ENCODE results near the gene CHSY3. TPM values are rescaled to one million over a fixed set of nuclear protein-coding genes. Genes with fewer than 3 reads are reported as not detected.

CHSY3 gene
- polyA plus RNA-seq, 6 donors from 2014 or later = not detected

GRCh38 chr5:129963359-129963758 lies 59.1 kb downstream of the CHSY3 start:
- no peak overlapping the region for H3K27ac Mint-ChIP-seq
- H3K36me3 Mint-ChIP-seq = no peaks in the 10 kb centered on the region

DNA sequence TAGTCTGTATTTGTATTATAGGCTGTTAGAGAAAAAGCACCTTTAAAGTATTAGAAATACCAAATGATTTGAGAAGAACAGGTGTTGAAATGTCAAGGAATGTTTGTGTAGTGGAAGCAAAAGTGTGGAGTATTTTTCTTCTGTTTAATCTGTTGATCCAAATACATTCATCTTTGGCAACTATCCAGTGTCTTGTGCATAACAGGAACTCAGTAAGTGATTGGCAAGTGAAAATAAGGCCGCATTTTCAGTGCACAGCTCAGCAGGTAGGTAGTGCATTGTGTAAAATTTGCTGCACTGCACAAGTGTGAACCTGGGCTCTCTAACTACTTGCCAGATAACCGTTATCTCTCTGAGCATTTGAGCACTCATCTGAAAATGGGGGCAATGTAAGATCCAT lies 61.8 kb downstream of the CHSY3 start:
- Mint-ChIP-seq H3K9me3 (peaks cover 0 to 9% (median 0%) of the 10 kb centered on the region in 7 donors), H3K36me3 (no peaks in the 10 kb centered on the region), H3K4me1 (no peaks in the 10 kb centered on the region), H3K27me3 (peaks cover 0 to 3% (median 0%) of the 10 kb centered on the region in 3 donors), H3K27ac (no peak overlapping the region), H3K4me3 (no peak overlapping the region)
- DNase-seq (no peak), ATAC-seq (ENCODE audit: low read depth in 2 of 2) (no peak)

More at GRCh38 chr5:129963359-129963758, 59.1 kb downstream of the CHSY3 start:
- DNase-seq = no peak
- no peak overlapping the region for H3K4me3 Mint-ChIP-seq
- ATAC-seq (ENCODE audit: low read depth in 2 of 2) = no peak
- H3K4me1 Mint-ChIP-seq = no peaks in the 10 kb centered on the region
- peaks cover 0 to 4% (median 0%) of the 10 kb centered on the region in 7 donors for H3K9me3 Mint-ChIP-seq
- peaks cover 0 to 3% (median 0%) of the 10 kb centered on the region in 3 donors for H3K27me3 Mint-ChIP-seq

DNA sequence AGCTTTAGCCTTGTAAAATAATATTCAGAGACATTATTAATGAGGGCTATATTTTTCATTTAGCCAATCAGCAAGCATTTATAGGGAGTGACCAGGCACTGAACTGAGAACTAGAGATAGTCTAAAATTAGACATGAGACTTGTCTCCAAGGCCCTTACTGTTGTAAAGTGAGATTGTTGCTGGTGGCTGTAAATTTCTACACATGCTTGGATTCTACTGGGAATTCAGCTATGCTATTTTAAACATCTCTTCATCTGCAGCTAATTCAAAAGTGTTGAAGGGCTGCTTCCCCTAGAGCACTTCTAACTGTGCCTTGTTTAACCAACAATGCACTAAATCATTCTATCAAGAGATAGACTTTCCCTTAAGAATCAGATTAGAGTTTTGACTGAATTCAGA lies 67.4 kb downstream of the CHSY3 start:
- Mint-ChIP-seq H3K36me3 (no peaks in the 10 kb centered on the region), H3K4me1 (no peaks in the 10 kb centered on the region), H3K27me3 (no peaks in the 10 kb centered on the region), H3K4me3 (no peak overlapping the region), H3K9me3 (peaks cover 0 to 4% (median 0%) of the 10 kb centered on the region in 7 donors), H3K27ac (no peak overlapping the region)
- no peak for DNase-seq
- ATAC-seq (ENCODE audit: low read depth in 2 of 2) = no peak

- DNase-seq (no peak), ATAC-seq (ENCODE audit: low read depth in 2 of 2) (no peak)
- Mint-ChIP-seq H3K9me3 (peaks cover 0 to 4% (median 0%) of the 10 kb centered on the region in 7 donors), H3K27me3 (no peaks in the 10 kb centered on the region), H3K4me3 (no peak overlapping the region), H3K36me3 (no peaks in the 10 kb centered on the region), H3K4me1 (no peaks in the 10 kb centered on the region), H3K27ac (no peak overlapping the region)
Measured at GRCh38 chr5:129972465-129973141, 68.3 kb downstream of the CHSY3 start.

GRCh38 chr5:129973716-129974426 lies 69.6 kb downstream of the CHSY3 start:
- no peak for DNase-seq
- no peak for ATAC-seq (ENCODE audit: low read depth in 2 of 2)
- no peaks in the 10 kb centered on the region for H3K4me1 Mint-ChIP-seq
- H3K27ac Mint-ChIP-seq = no peak overlapping the region
- H3K36me3 Mint-ChIP-seq = no peaks in the 10 kb centered on the region
- H3K27me3 Mint-ChIP-seq = no peaks in the 10 kb centered on the region
- peaks cover 0 to 4% (median 0%) of the 10 kb centered on the region in 7 donors for H3K9me3 Mint-ChIP-seq
- no peak overlapping the region for H3K4me3 Mint-ChIP-seq

DNA sequence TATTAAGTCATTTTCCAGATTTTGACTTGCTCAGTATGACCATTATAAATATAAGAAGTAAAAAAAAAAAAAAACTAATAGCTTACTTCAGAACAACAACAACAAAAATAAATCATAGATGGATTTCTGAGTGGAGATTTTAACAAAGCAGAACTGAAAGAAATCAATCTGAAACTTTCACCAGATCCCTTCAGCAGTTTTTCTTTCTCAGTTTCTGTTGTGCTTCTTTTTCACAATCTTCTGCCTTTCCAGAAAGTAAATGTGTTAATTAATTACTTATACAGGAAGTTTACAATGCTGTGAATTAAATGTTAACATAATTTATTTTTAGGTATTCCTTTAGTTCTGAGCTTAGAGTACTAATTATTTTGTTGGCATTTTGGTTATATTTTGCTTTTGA lies 73.5 kb downstream of the CHSY3 start:
- ATAC-seq (ENCODE audit: low read depth in 2 of 2) = no peak
- Mint-ChIP-seq H3K4me1 (no peaks in the 10 kb centered on the region), H3K27ac (no peak overlapping the region), H3K27me3 (no peaks in the 10 kb centered on the region), H3K36me3 (no peaks in the 10 kb centered on the region), H3K4me3 (no peak overlapping the region), H3K9me3 (peaks cover 0 to 4% (median 0%) of the 10 kb centered on the region in 7 donors)
- DNase-seq = no peak

DNA sequence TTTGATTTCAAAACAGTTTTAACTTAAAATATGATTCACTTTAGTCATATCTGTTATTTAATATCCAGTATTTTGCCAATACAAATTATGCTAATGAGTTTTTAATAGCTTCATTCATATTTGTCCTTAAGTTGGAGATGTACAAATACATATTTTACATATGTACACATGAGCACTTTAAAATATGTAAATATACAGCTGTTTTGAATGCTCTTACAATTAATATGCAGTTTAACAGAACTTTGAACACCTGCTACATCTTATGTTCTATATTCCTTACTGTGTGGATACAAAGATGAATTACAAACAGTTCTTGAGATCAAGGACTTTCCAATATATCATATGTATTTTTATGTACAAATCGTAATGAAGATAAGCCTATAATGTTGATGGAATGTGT lies 74.0 kb downstream of the CHSY3 start:
- H3K4me1 Mint-ChIP-seq = no peaks in the 10 kb centered on the region
- DNase-seq (no peak), ATAC-seq (ENCODE audit: low read depth in 2 of 2) (no peak)
- no peaks in the 10 kb centered on the region for H3K36me3 Mint-ChIP-seq
- H3K27ac Mint-ChIP-seq = no peak overlapping the region
- H3K27me3 Mint-ChIP-seq = no peaks in the 10 kb centered on the region
- H3K4me3 Mint-ChIP-seq = no peak overlapping the region
- peaks cover 0 to 4% (median 3%) of the 10 kb centered on the region in 7 donors for H3K9me3 Mint-ChIP-seq

DNA sequence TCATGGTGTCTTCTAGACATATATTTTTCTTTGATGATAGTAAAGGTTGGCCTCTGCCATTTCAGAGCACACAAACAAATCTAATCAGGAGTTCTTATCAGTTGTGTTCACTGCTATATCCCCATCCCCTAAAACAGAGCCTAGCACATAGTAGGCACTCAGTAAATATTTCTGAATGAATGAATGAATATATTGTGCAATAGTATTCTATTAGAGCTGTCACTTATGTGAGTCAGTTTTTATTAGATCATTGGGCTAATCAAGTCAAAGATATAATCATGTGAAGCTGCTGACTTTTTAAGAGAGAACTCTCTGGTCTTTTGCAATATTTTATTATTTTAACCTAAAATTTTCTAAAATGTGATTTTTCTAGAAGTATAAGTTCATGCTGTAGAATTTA lies 84.2 kb downstream of the CHSY3 start:
- ATAC-seq (ENCODE audit: low read depth in 2 of 2) (no peak), DNase-seq (no peak)
- no peaks in the 10 kb centered on the region for H3K36me3 Mint-ChIP-seq
- no peak overlapping the region for H3K27ac Mint-ChIP-seq
- no peaks in the 10 kb centered on the region for H3K27me3 Mint-ChIP-seq
- H3K9me3 Mint-ChIP-seq = peaks cover 8 to 30% (median 15%) of the 10 kb centered on the region in 7 donors
- no peak overlapping the region for H3K4me3 Mint-ChIP-seq
- H3K4me1 Mint-ChIP-seq = no peaks in the 10 kb centered on the region

DNA sequence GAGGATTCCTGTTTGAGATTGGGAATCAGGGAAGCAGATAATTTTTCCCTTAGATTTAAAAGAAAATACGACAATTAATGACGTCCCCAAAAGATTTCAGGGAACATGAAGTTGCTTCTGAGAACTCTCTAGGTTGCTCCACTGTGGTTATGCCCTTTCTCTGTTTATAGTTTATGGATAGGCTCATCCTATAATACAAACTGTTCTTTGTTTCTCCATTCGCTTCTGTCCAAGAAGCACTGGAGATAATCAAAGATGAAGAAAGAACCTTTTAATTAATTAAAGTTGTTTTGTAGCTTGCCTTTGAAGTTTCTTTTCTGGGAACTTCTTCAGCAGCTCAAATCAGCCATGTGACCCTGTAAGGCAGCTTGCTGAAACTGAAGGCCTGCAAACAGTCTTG lies 87.5 kb downstream of the CHSY3 start:
- ATAC-seq (ENCODE audit: low read depth in 2 of 2) (no peak), DNase-seq (no peak)
- Mint-ChIP-seq H3K4me1 (no peaks in the 10 kb centered on the region), H3K4me3 (no peak overlapping the region), H3K9me3 (peaks cover 1 to 15% (median 6%) of the 10 kb centered on the region in 7 donors), H3K27ac (no peak overlapping the region), H3K27me3 (no peaks in the 10 kb centered on the region), H3K36me3 (no peaks in the 10 kb centered on the region)

GRCh38 chr5:129996896-129997295 lies 92.6 kb downstream of the CHSY3 start:
- H3K4me1 Mint-ChIP-seq = no peaks in the 10 kb centered on the region
- no peak overlapping the region for H3K4me3 Mint-ChIP-seq
- H3K27ac Mint-ChIP-seq = no peak overlapping the region
- H3K36me3 Mint-ChIP-seq = no peaks in the 10 kb centered on the region
- ATAC-seq (ENCODE audit: low read depth in 2 of 2) = no peak
- peaks cover 0 to 13% (median 4%) of the 10 kb centered on the region in 7 donors for H3K9me3 Mint-ChIP-seq
- DNase-seq = no peak
- no peaks in the 10 kb centered on the region for H3K27me3 Mint-ChIP-seq

DNA sequence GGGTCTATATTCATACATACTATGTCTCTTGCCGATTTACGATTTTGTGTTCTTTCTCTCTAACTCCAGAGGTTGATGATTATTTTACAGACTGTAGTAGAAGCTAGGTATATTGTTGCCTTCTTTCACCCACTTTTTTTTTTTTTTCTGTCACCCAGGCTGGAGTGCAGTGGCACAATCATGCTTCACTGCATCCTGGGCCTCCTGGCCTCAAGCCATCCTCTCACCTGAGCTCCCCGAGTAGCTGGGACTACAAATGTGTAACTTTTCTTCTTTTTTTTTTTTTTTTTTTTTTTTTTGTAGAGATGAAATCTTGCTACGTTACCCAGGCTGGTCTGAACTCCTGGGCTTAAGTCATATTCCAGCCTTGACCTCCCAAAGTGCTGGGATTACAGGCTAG lies 96.2 kb downstream of the CHSY3 start:
- H3K27me3 Mint-ChIP-seq = no peaks in the 10 kb centered on the region

DNA sequence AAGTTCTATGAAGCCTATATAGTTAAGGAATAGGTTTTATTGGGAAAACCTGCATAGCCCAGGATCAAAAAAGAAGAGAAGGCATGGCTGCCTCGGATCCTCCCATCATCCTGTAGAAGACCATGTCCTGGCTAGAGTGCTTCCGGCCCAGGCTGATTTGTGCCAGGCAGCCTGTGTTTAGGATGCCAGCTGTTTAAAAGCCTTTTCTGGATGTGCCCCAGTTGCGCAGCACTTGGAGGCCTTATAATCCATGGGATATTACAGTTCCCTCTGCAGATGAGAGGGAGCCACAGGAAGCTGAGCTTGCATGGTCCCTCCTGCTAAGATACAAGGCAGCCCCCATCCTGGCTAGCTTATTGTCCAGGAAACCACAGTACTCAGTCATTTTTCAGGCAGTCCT lies 97.9 kb downstream of the CHSY3 start:
- Mint-ChIP-seq H3K27me3 (no peaks in the 10 kb centered on the region), H3K36me3 (no peaks in the 10 kb centered on the region), H3K4me3 (no peak overlapping the region), H3K4me1 (no peaks in the 10 kb centered on the region), H3K27ac (no peak overlapping the region), H3K9me3 (peaks cover 0 to 3% (median 0%) of the 10 kb centered on the region in 7 donors)
- DNase-seq (no peak), ATAC-seq (ENCODE audit: low read depth in 2 of 2) (no peak)

More for the DNA sequence above, 96.2 kb downstream of the CHSY3 start:
- no peak overlapping the region for H3K4me3 Mint-ChIP-seq
- no peaks in the 10 kb centered on the region for H3K4me1 Mint-ChIP-seq
- ATAC-seq (ENCODE audit: low read depth in 2 of 2) = no peak
- no peak for DNase-seq
- H3K27ac Mint-ChIP-seq = no peak overlapping the region
- H3K9me3 Mint-ChIP-seq = peaks cover 0 to 5% (median 2%) of the 10 kb centered on the region in 7 donors
- no peaks in the 10 kb centered on the region for H3K36me3 Mint-ChIP-seq

GRCh38 chr5:130002876-130003275 lies 98.6 kb downstream of the CHSY3 start:
- Mint-ChIP-seq H3K4me3 (no peak overlapping the region), H3K36me3 (no peaks in the 10 kb centered on the region), H3K27me3 (no peaks in the 10 kb centered on the region), H3K9me3 (peaks cover 0 to 4% (median 0%) of the 10 kb centered on the region in 7 donors), H3K4me1 (no peaks in the 10 kb centered on the region), H3K27ac (no peak overlapping the region)
- ATAC-seq (ENCODE audit: low read depth in 2 of 2) (no peak), DNase-seq (no peak)

GRCh38 chr5:130011986-130012385 lies 107.7 kb downstream of the CHSY3 start:
- Mint-ChIP-seq H3K27ac (peak overlapping the region in 1 of 6 donors; percentile 51), H3K27me3 (no peaks in the 10 kb centered on the region), H3K9me3 (peaks cover 6 to 42% (median 24%) of the 10 kb centered on the region in 7 donors), H3K4me1 (no peaks in the 10 kb centered on the region), H3K36me3 (no peaks in the 10 kb centered on the region), H3K4me3 (no peak overlapping the region)
- no peak for DNase-seq
- no peak for ATAC-seq (ENCODE audit: low read depth in 2 of 2)
